Tibial nerve (tissue), 3 donors: ENCODE data around the gene FRMD4A.

Source experiments
- POLR2A ChIP-seq, 2 donors: fragments of 450-650 bp; IDR thresholded peaks; one replicate each; pipeline ENCODE4 v1.6.1; 2017; ENCODE audit warnings: antibody characterized with exemption in 2 of 2, mild to moderate bottlenecking in 2 of 2, moderate library complexity in 2 of 2
- TF ChIP-seq, protein P1 (sequence below), 5 experiments: fragments of 200-600 bp in 3 of 5; fragments of 450-650 bp in 2 of 5; sonication (generic) in 3 of 5; IDR thresholded peaks; one replicate each; pipeline ENCODE4 v1.5.1; 2016 to 2019; ENCODE audit warnings: antibody characterized with exemption in 5 of 5, mild to moderate bottlenecking in 3 of 5, moderate library complexity in 2 of 5

DNA sequence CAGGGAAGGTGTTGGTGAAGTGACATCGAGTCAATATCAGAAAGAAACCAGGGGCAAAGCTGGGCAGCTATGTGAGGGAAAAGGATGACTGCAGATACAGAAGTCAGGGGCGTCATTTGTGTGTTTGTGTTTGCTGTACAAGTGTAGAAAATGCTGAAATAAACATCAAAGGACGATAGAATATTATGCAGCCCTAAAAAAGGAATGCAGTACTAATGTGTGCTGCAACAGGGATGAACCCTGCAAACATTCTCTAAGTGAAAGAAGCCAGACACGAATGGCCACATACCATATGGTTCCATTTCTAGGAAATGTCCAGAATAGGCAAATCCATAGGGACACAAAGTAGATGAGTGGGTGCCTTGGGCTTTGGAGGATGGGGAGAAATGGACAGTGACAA, 610.0 kb downstream of the FRMD4A start:
- no peak for TF ChIP-seq POLR2A (IDR thresholded peaks at IDR 0.05)
- TF ChIP-seq, protein P1, sequence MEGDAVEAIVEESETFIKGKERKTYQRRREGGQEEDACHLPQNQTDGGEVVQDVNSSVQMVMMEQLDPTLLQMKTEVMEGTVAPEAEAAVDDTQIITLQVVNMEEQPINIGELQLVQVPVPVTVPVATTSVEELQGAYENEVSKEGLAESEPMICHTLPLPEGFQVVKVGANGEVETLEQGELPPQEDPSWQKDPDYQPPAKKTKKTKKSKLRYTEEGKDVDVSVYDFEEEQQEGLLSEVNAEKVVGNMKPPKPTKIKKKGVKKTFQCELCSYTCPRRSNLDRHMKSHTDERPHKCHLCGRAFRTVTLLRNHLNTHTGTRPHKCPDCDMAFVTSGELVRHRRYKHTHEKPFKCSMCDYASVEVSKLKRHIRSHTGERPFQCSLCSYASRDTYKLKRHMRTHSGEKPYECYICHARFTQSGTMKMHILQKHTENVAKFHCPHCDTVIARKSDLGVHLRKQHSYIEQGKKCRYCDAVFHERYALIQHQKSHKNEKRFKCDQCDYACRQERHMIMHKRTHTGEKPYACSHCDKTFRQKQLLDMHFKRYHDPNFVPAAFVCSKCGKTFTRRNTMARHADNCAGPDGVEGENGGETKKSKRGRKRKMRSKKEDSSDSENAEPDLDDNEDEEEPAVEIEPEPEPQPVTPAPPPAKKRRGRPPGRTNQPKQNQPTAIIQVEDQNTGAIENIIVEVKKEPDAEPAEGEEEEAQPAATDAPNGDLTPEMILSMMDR (IDR thresholded peaks at IDR 0.05): no peak
